Activated T-cell treated with anti-CD3 and anti-CD28 coated beads, Interleukin-2, amount 50 U/mL, for 48 hours (primary cell): Measurements from ENCODE around the gene WARS2.

Source experiments
- DNase-seq, 2 experiments: peaks; one replicate each; pipeline ENCODE4 v3.0.0-alpha.2; 2020

WARS2 gene

DNA sequence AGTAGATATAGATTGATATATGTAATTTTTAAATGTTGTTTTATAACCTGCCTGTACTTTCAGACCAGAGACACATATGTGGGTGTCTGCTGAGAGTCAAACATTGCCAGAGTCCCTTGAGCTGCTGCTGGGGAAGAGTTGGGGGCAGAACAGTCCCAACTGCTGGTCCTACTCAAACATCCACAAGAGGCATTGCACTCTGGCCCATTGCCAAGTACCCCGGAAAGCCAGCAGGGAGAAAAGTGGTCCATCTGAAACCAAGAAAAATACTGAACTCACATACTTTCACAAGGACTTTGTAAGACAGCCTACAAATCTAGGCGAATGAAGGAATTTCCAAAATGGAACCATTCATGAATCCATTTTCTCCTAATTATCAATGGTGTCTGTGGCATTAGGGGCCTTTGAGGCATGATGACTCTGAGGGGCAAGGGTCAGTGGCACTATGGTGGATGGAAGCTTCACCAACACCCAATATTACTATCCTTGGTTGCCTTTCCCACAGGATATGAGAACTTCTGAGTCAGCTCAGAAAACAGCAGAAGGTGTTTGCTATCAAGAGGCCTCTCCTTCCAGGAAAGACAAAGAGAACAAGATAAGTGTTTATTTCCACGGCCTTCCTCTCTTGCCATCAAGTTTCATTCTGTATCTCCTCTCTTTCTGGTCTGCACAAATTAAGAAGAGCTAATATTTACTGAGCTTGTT, 145.0 kb downstream of the WARS2 start:
- DNase-seq: no peak

DNA sequence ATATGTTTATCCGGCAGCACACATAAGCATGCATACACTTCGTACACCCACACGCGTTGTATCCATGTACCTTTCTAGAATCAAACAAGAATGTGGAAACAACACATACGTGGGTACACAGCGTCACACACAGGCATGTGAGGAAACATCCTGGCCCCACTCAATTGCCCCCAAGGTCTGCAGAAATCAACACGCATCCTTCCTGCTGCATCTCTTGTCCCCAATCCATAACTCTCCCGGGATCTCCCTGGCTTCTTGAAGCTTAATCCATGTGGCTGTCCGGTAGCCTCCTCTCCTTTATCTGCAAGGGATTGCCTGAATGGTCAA, 146.8 kb downstream of the WARS2 start:
- DNase-seq: no peak

DNA sequence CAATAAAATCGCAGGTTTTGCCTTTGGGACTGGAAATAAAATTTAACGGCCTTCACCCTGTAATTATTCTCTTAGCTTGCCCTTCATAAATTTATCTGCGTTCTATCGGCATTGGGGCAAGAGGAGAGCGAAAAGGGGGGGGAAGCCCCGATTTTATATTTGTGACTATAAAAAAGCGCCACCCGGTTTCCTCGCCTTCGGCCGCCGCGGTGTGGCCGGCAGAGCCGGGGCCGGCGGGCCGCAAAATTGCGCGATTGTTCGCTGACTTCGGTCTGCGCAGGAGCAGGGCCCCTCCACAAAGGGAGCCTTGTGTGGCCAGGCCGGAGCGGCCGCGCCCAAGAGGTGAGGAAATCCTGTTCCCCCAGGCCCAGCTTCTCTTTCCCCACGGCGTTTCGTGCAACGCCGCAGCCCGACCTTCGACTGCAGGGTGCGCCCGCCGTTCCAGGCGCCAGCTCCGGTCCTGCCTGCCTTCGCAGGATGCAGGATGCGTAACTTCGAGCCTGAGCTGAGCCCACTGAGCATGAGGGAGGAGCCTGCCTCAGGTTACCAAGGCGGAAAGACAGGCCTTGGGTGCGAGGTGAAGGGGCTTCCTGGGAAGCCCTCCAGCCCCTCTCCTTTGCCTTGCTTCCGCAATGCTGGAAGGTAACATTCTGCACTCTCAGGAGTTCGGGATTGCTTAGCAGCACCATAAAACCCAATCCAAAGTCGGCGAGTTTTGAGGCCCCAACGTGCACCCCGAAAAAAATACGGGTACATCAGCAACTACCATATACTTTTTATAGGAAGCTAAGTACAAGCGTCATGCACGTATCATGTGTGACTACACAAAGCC, 147.4 kb downstream of the WARS2 start:
- DNase-seq: no peak

DNA sequence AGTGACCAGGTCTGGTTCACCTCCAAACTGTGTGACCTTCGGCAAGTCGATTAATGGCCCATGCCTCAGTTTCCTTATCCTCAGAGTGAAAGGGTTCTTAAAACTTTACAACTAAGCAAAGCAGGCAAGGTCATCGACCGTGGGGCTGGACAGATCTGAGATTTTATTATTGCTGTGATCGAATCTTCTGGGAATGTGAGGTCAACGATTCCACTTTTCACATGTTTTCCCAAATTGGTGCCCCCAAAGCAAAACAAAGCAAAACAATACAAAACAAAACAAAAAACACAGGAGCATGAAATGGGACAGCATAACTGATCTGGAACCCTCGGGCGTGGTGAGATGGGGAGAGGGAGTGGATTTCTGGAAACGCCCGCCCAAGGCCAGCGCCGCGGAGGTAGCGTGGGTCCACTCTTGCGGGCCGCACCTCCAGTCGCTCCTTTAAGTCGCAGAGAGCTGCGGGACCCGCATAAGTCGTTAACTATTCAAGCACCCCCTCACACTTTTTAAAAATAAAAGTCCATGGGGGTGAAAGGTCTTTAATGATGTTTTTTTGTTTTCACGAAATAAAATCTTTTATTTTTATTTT, 148.1 kb downstream of the WARS2 start:
- no peak for DNase-seq

DNA sequence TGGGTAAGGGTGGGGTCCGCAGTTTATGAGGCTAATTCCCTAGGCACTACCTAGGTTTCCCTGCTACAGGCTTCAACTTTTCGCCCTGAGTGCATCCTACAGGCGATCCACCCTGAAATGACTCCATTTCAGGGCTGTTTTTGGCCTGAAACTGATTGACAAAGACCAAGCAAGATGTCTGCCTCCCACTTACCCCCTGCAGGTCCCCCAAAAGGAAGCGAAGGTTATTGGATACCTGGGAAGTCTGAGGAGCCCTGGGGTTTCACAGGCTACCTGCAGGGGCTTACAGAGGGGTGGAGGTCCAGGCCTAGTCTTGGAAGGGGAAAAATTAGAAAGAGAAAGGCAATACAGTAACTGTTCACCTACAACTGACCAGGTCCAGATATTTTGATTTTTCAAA, 149.0 kb downstream of the WARS2 start:
- no peak for DNase-seq

DNA sequence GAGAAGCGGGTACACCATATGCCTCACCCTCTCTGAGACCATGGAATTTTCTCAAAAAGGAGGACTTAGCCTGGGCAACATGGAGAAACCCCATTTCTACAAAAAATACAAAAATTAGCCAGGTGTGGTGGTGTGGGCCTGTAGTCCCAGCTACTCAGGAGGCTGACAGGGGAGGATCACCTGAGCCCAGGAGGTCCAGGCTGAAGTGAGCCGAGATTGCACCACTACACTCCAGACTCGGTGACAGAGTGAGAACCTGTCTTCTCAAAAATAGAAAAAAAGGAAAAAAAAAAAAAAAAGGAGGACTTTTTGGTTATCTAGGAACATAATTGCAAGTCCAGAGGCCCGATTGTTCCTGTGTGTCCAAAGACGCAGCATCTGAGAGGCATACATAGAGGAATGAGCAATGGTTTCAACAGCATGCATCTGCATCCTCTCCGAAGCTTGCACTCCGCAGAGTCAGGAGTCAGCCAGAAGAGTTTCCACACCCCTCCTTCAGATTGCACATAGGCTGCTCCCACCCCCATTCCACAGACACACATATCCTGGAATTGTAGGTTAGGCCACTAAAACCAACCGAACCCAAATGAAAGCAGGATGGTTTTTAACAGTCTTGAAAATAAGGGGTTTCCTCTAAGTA, 149.8 kb downstream of the WARS2 start:
- no peak for DNase-seq

DNA sequence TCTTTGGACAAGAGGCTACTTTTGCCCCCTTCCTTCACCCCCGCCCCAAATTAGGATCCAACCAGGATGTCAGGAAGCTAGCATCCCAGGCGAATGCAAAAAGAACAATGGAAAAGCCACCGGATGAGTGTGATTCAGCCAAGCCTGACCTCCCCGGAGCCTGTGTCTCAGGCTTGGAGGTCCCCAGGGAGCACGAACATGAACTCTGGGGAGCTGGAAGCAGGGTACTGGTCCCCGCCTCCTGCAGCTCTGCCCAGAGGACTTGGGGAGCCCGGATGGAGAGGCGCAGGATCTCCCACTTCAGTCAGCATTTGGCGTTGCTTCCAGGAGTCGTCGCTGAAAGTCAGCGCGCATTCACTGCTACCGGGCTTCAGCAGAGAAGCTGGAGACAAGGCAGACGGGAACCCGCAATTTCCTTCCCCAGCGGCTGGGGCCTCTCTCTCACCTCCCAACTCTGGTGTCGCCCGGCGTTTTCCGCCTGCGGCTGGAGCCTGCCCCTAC, 150.5 kb downstream of the WARS2 start:
- no peak for DNase-seq

DNA sequence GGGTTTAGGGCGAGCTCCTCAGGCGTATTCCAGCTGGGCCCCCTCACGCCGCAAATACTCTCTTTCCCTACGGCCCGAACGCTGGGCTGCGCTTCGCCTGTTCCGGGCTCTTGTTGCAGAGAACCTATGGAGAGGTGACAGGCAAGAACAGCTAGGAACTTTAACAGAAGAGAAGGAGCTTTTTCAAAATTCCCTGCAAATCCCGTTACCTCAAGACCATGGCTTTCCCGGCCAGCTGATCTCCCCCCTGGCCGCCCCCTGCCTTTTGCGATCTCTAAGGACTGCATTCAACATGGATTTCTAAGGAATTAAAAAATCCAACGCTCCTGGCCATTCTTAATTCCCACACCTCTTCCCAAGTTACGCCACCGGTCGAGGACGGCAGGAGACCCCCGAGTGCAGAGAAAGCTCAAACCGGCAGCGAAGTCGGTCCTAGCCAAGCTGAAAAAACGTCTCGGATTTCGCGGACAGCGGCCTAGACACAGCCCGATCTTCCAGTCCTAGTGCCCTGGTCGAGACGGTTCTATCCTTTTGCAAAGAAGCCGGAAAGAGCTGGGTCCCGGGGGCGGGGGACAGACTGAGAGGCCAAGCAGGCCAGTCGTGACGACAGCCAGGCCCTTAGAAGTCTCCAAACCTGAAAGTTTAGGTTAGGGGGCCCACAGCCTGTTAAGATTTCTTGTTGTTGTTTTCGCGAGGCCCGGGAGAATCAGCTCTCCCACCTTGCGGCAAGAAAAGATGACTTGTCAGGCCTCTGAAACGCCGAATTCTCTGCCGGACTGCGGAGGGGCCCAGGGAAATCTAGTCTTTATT, 151.2 kb downstream of the WARS2 start:
- no peak for DNase-seq

DNA sequence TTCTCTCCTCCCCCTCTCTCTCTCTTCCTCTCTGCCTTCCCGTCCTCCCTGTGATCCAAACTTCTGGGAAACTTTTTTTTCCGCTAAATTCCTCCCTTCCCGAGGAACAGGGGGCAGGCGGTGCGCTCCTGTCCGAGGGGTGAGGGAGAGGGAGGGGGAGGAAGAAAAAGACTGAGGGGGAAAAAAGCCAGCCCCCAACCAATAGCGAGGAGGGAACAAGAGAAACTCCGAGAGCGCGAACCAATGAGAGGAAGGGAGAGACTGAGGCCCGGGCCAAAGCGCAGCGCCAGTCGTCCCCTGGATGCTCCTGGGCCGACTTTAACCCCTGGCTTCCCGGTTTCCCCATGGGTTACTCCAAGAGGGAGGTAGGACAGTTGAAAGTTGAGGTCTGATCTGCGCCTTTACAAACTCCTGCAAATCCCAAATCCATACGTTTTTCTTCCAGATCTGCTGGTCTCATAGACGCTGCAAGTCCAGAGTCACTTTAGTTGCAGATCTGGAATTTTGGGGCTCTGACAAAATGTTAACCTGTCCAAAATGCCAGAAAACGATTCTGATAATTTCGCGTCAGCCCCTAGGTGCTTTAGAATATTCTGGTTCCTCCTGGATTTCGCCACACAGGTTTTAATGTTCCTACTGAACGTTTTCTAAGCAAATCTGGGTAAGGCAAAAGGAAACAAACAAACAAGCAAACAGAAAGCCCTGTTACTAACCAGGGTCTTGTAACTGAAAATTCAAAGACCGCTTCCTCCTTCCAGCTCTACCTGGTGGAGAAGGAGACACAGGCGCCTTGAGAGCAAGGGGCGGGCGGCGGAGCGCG, 152.1 kb downstream of the WARS2 start, which contains the start of gene TBX15:
TSS of gene TBX15 (minus strand) at position 158 of the 820 bp plus-strand sequence. CDS start 548 bp downstream, outside the sequence.
- DNase-seq: no peak

DNA sequence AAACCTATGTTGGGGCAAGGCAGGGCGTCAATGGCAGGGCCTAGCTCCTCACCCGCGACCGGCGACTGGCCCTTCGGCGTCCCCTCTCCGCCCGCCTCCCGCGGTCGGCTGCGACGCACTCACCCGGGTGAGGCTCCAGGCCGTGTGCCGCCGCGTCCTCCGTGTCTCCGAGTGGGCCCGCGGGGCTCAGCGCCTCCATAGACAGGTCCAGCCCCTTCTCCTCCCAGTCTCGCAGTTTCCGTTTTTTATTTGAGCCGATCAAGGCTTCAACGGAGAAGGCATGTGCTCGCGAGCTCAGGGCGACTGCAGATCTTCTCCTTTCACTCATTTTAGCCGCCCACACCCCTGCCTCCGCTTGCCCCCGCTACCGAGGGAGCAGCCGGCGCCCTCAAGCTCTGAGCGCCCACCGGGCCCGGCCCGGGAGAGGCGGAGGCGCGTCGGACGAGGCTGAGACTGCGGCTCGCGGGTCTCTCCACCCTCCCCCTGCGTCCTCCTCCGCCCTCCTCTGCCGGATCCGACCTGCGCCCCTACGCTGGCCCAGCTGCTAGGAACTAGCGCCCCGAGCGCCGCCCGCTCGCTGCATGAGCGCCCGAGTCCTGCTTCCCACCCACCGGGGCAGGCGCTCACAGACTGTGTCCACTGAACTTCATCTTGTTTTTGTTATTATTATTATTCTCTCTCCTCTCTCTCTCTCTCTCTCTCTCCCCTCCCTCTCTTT, 152.8 kb downstream of the WARS2 start:
- DNase-seq: no peak

DNA sequence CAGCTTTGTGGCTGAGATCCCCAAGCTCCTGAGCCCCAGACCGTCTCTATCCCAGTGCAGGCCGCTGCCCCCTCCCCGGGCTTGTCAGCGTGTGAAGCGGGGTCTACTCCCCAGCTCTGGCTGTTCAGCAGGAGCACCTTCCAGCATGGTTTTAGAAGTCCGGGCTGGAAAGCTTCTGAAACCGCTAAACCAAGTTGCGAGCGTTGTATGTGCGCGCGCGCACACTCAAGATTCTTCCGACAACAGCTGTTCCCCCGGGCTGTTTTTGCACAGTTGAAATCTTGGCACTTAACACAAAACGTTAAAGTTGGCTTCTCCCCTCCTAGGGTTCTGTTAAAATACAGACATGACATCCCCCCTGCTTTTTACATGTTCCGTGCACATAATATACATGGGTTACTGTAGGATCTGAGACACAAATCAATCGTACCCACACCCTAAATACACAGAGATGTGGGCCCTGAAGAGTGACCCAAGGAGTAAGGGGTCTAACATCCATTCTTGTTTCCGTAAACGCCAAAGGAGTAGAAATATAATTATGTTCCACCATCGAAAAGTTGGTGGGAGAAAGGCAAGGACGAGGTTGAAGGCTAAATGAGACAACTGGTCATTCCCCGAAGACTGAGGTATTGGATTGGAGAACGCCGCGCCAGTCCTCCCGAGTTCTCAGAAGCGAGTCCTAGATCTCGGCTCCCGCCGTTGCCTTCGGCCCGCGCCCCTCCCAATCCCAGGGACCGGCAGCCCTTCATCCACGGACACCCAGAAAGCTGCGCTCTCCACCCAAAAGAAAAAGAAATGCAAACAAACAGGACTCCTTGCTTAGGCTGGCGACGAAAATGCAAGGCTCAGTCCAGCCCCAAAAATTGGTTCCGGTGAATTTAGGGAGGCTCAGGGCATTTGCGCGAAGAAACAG, 153.6 kb downstream of the WARS2 start:
- DNase-seq: no peak

DNA sequence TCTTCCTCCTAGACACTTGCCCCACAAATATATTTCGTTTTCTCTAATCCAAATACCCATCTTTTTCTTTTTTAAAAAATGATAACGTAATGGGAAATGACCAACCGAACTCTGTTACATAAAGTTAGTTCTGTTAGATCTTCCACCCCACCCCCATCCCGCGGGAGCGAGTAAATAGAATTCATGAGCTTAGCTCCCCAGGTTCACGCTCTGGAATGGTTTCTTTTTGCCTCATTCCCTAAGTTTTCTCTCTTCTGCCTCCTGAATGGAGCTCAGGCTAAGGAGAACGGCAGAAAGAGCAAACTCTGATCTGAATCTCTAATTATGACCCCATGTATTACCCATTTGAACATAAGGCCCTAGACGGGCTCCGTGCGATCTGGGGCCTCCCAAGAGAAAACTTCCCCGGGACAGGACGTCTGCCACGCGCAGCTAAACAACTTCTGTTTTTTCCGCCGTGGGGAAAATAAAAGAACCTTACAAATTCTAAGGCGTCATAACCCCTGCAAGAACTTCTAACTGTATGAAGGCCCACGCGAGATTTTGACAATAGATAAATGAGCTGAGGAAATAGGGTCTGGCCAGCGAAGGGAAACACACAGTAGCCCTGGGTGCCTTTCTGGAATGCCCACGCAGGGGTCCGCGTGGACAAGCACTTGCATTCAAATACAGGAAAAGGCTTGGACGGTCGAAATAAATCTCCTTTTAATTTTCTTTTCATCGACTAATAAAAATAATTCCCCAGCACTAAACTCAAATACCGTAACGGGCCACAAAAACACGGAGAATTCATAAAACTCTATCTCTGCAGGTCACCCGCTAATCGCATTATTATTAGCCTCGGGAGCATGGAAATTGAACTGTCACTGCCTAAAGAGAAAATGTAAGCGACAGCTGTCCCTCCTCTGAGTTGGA, 154.6 kb downstream of the WARS2 start:
- DNase-seq: no peak

DNA sequence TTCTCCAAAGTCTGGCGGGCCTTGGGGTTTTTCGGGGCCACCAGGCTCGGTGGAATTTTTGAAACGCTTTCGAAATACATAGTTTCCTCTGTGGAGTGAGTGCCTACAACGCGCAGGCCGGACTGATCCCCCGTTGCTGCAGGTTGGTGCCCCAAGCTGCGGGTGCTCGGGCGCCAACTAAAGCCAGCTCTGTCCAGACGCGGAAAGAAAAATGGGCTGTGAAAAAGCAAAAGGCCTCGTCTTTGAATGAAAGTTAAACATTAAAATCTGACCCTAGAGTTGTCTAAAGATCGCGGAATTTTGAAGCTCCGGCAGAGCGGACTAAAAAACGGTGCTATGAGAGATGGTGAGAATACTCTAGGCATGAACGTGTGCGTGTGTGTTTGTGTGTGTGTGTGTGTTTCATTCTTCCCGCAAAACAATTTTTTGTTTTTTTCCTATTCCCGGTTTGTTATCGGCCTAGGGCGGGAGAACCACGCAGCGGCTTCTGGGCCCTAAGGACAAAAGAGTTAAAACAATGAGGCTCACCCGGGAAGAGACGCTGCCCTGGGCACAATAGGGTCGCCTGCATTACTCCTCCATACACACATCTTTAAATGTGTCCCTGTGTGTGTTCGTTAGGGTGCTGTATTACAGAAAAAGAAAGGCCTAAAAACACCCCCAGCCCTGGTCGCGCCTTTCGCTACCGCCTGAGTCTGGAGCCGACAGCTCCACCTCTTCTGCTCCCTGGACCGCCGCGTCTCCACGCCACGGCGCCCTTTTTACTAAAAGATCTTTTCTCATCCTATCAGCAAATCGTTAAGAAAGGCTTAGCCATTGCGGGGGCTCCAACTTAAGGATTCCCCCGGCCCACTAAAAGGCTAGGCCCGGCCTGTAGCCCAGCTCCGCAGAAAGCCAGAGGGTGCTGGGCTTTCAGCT, 155.5 kb downstream of the WARS2 start:
- no peak for DNase-seq

DNA sequence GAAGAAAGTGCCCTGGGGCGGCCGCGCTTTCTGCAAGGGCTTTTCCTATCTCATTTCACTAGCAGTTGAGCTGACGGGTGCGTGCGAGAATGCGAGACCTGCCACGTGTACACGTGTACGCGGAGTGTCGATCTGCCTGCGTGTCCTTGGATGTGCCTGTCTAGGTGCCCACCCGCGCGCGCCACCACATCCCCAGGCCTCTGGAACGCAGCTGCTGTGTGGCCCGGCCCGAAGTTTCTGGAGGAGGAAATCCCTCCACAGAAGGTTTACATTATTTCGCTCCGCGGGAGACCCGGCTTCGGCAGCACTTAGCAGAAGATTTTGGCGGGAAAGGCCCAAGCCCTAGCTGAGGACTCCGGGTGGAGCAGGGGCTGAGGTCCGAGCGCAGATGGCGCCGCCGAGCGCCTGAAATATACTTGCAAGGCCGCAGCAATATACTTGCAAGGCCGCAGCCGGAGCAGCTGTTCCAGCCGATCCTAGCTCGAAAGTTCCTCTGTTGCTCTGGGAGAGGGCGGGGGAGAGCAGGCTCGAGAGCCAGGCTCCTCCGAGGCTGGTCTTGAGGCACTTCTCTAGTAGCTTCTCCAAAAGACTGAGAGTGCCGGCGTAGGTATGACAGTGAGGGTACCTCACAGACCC, 156.2 kb downstream of the WARS2 start:
- DNase-seq: no peak

DNA sequence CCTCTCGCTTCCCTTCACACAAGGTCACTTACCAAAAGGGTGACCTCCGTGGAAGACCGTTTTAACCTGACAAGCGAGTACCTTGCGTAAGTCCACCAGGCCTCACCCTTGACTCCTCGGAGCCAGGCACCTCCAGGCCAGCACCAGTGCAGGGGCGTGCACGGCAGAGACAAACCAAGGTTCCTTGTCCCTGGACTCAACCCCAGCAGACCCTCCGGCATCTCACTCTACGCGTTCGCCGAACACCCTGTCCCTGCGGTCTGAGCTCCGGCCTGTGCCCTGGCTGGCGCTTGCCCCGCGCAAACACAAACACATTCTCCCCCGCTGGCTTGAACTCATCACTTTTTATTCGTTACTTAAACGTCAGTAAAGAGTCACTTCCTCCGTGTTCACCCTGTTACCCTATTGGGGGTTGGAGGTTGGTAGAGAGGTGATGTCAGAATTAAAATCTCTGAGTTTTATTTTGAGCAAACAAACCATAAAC, 156.9 kb downstream of the WARS2 start:
- no peak for DNase-seq

DNA sequence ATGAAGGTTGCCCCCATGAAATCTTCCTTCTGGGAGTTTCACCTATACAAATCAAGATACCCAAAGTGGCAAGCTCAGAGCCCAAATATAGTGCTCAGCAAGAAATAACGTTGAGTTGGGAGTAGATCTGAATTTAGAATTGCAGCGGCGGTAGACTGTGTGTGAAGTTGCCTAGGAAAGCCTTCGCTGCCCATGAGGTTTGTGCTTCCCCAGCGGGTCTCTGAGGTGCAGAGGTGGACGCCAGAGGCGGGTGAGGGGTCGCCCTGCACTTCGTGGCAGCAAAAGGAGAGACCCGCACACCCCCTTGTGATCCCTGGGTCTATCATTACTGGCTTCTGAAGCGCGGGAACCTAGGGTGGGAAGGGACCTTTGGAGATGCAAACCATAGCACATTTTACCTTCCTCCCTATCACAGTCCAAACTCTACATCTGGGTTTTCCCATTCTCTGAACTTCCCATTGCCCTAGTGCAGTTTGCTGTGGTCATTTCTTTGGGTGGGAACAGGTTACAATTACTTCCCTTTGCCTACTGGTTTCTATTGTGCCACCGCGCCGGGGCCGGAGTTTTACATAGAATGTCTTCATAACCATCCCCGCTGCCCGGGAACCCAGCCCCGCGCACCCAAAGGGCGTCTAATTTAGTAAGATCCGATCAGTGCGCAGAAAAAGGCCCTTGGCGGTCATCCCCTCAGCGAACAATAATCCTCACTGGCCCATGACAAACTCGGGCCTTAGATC, 157.5 kb downstream of the WARS2 start:
- no peak for DNase-seq
